Testis (tissue), 2 donors: Measurements from ENCODE around the gene NIPBL.

Source experiments
- CTCF ChIP-seq, 3 experiments: fragments of 450-650 bp in 2 of 3; fragments of 200-600 bp in 1 of 3; sonication (generic) in 1 of 3; IDR thresholded peaks; one replicate each; pipeline ENCODE4 v1.5.1; 2016 to 2019; ENCODE audit warnings: antibody characterized with exemption in 3 of 3, mild to moderate bottlenecking in 2 of 3, moderate library complexity in 1 of 3
- POLR2A ChIP-seq: fragments of 450-650 bp; IDR thresholded peaks from one replicate; pipeline ENCODE4 v1.6.1; 2017; ENCODE audit warnings: antibody characterized with exemption, mild to moderate bottlenecking, moderate library complexity

GRCh38 chr5:36935805-36936204 lies 59.2 kb downstream of the NIPBL start:
- TF ChIP-seq CTCF (IDR thresholded peaks at IDR 0.05) (no peak), POLR2A (no peak)
